LNCAP (cell line): ENCODE measurements around the gene DYNLT1.
A peak's percentile ranks its signal among the peaks of the same experiment; 100 is the strongest.

Experiments used
- CTCF ChIP-seq: fragments of 450-650 bp; IDR thresholded peaks from 2 replicates; pipeline ENCODE4 v1.5.1; 2017; ENCODE audit warnings: mild to moderate bottlenecking

Gene DYNLT1

GRCh38 chr6:158611039-158611438 is 33.5 kb downstream of the DYNLT1 start:
- TF ChIP-seq CTCF = no peak

- no peak for TF ChIP-seq CTCF
These were observed 34.1 kb downstream of the DYNLT1 start for GRCh38 chr6:158610319-158610968.

- TF ChIP-seq CTCF = no peak
These were observed 34.9 kb downstream of the DYNLT1 start for GRCh38 chr6:158609455-158610155.

GRCh38 chr6:158608221-158608620 is 36.3 kb downstream of the DYNLT1 start:
- no peak for TF ChIP-seq CTCF

GRCh38 chr6:158607411-158608170 is 37.0 kb downstream of the DYNLT1 start:
- no peak for TF ChIP-seq CTCF

- no peak for TF ChIP-seq CTCF
These were observed 37.6 kb downstream of the DYNLT1 start for GRCh38 chr6:158606935-158607334.

- peak; percentile 52 for TF ChIP-seq CTCF
These were observed 39.2 kb downstream of the DYNLT1 start for GRCh38 chr6:158605266-158605878.
